ENCODE results near the gene TMCC3. TPM values are rescaled to one million over a fixed set of nuclear protein-coding genes. Genes with fewer than 3 reads are reported as not detected.

TMCC3 gene
- total and polyA plus RNA-seq, 9 of the 15 experiments (the other 6 are each of a cell fraction or from before 2014, with no cell fraction given) = not detected

GRCh38 chr12:94557746-94558295, 92.5 kb downstream of the TMCC3 start (continued):
- TF ChIP-seq CHD7 (IDR thresholded peaks at IDR 0.05; ENCODE audit: low read depth, low read length) (no peak), ZFX (CRISPR knock-in tag; IDR thresholded peaks at IDR 0.05) (no peak), TBL1XR1 (IDR thresholded peaks at IDR 0.05; ENCODE audit: low read length in 2 of 2) (no peak), NFIX (CRISPR knock-in tag; IDR thresholded peaks at IDR 0.05; ENCODE audit: low read depth) (no peak), POU5F1 (IDR thresholded peaks at IDR 0.05; ENCODE audit: borderline replicate concordance, low read depth, low read length, partially characterized antibody) (no peak), ZNF239 (CRISPR knock-in tag; IDR thresholded peaks at IDR 0.05) (no peak), RBM17 (IDR thresholded peaks at IDR 0.05; ENCODE audit: borderline replicate concordance, low read depth, low read length) (no peak), CAMTA2 (CRISPR knock-in tag; conservative IDR thresholded peaks at IDR 0.05) (no peak), ZKSCAN1 (IDR thresholded peaks at IDR 0.05; ENCODE audit: low read depth, low read length) (no peak)

Measured in K562 (cell line).